Measurements from ENCODE around the gene CNNM2.

DNA sequence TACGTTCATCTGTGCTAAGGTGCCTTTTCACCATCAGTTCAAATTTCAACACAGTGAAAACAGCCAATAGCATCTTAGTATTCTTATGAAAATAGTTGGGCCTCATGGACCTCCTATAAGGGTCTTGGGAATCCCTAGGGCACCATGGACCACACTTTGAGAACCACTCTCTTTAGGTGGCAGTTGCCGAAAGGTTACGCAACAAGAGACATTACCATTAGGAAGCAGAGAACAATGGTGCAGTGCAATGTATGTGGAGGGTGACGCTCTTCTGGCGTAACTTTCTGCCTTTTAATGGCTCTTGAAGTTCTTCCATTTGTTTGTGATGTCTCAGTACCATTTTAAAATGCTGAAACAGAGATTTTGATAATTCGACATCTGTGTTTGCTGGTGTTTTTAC is 131.1 kb downstream of the CNNM2 start:
- TF ChIP-seq, protein P1, sequence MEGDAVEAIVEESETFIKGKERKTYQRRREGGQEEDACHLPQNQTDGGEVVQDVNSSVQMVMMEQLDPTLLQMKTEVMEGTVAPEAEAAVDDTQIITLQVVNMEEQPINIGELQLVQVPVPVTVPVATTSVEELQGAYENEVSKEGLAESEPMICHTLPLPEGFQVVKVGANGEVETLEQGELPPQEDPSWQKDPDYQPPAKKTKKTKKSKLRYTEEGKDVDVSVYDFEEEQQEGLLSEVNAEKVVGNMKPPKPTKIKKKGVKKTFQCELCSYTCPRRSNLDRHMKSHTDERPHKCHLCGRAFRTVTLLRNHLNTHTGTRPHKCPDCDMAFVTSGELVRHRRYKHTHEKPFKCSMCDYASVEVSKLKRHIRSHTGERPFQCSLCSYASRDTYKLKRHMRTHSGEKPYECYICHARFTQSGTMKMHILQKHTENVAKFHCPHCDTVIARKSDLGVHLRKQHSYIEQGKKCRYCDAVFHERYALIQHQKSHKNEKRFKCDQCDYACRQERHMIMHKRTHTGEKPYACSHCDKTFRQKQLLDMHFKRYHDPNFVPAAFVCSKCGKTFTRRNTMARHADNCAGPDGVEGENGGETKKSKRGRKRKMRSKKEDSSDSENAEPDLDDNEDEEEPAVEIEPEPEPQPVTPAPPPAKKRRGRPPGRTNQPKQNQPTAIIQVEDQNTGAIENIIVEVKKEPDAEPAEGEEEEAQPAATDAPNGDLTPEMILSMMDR (IDR thresholded peaks at IDR 0.05) = no peak
- no peak for TF ChIP-seq POLR2A (IDR thresholded peaks at IDR 0.05)

Measured in heart left ventricle (tissue), 13 donors.